ENCODE data around the gene IL32. TPM values are rescaled to one million over a fixed set of nuclear protein-coding genes. Genes with fewer than 3 reads are reported as not detected.
A peak's percentile ranks its signal among the peaks of the same experiment; 100 is the strongest.

IL32 gene
- total and polyA plus RNA-seq, 9 of the 15 experiments (the other 6 are each of a cell fraction or from before 2014, with no cell fraction given): 0.21 to 2.2 (median 0.37) TPM; not detected in 3

DNA sequence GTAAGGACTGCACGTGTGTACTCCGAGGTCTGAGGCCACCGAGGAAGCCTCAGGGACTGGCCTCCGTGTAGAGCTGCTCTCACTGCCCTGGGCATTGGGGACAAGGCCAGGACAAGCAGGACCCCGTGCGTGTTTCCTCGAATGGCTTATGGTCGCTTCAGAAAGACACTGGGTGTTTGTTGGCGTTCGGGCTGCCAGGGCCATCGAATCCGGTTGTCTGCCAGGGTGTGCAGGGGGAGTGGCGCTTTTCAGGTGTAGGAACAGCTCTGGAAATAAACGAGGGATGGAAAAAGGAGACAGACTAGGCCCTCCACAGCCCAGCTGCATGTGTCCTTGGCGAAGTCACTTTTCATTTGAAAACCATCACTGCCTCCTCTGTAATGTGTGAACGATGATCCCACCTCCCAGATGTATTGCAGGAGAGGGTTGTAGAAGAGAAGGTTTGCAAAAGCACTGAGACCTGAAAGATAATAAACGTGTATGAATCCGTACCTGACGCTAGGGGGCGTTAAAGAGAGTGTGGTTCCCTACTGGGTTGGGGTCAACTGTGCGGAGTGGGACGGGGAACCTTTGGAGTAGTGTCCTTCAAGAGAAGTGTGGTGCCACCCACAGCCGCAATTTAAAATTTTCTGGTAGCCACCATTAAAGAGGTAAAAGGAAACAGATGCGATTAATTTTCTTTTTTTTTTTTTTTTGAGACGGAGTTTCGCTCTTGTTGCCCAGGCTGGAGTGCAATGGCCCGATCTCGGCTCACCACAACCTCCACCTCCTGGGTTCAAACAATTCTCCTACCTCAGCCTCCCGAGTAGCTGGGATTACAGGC is 35.8 kb downstream of the IL32 start (continued):
- TF ChIP-seq, protein P1, sequence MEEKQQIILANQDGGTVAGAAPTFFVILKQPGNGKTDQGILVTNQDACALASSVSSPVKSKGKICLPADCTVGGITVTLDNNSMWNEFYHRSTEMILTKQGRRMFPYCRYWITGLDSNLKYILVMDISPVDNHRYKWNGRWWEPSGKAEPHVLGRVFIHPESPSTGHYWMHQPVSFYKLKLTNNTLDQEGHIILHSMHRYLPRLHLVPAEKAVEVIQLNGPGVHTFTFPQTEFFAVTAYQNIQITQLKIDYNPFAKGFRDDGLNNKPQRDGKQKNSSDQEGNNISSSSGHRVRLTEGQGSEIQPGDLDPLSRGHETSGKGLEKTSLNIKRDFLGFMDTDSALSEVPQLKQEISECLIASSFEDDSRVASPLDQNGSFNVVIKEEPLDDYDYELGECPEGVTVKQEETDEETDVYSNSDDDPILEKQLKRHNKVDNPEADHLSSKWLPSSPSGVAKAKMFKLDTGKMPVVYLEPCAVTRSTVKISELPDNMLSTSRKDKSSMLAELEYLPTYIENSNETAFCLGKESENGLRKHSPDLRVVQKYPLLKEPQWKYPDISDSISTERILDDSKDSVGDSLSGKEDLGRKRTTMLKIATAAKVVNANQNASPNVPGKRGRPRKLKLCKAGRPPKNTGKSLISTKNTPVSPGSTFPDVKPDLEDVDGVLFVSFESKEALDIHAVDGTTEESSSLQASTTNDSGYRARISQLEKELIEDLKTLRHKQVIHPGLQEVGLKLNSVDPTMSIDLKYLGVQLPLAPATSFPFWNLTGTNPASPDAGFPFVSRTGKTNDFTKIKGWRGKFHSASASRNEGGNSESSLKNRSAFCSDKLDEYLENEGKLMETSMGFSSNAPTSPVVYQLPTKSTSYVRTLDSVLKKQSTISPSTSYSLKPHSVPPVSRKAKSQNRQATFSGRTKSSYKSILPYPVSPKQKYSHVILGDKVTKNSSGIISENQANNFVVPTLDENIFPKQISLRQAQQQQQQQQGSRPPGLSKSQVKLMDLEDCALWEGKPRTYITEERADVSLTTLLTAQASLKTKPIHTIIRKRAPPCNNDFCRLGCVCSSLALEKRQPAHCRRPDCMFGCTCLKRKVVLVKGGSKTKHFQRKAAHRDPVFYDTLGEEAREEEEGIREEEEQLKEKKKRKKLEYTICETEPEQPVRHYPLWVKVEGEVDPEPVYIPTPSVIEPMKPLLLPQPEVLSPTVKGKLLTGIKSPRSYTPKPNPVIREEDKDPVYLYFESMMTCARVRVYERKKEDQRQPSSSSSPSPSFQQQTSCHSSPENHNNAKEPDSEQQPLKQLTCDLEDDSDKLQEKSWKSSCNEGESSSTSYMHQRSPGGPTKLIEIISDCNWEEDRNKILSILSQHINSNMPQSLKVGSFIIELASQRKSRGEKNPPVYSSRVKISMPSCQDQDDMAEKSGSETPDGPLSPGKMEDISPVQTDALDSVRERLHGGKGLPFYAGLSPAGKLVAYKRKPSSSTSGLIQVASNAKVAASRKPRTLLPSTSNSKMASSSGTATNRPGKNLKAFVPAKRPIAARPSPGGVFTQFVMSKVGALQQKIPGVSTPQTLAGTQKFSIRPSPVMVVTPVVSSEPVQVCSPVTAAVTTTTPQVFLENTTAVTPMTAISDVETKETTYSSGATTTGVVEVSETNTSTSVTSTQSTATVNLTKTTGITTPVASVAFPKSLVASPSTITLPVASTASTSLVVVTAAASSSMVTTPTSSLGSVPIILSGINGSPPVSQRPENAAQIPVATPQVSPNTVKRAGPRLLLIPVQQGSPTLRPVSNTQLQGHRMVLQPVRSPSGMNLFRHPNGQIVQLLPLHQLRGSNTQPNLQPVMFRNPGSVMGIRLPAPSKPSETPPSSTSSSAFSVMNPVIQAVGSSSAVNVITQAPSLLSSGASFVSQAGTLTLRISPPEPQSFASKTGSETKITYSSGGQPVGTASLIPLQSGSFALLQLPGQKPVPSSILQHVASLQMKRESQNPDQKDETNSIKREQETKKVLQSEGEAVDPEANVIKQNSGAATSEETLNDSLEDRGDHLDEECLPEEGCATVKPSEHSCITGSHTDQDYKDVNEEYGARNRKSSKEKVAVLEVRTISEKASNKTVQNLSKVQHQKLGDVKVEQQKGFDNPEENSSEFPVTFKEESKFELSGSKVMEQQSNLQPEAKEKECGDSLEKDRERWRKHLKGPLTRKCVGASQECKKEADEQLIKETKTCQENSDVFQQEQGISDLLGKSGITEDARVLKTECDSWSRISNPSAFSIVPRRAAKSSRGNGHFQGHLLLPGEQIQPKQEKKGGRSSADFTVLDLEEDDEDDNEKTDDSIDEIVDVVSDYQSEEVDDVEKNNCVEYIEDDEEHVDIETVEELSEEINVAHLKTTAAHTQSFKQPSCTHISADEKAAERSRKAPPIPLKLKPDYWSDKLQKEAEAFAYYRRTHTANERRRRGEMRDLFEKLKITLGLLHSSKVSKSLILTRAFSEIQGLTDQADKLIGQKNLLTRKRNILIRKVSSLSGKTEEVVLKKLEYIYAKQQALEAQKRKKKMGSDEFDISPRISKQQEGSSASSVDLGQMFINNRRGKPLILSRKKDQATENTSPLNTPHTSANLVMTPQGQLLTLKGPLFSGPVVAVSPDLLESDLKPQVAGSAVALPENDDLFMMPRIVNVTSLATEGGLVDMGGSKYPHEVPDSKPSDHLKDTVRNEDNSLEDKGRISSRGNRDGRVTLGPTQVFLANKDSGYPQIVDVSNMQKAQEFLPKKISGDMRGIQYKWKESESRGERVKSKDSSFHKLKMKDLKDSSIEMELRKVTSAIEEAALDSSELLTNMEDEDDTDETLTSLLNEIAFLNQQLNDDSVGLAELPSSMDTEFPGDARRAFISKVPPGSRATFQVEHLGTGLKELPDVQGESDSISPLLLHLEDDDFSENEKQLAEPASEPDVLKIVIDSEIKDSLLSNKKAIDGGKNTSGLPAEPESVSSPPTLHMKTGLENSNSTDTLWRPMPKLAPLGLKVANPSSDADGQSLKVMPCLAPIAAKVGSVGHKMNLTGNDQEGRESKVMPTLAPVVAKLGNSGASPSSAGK (IDR thresholded peaks at IDR 0.05): peak; percentile 66
- TF ChIP-seq POLR2G (IDR thresholded peaks at IDR 0.05; ENCODE audit: low read depth, low read length) (0 out of 2 replicates have a peak, but pooled peaks have one; percentile 23), SMARCE1 (IDR thresholded peaks at IDR 0.05) (peak; percentile 66; the same call in 1 of the 2 replicates)
